T-cell (primary cell): ENCODE results near the gene PLCB1. TPM values are rescaled to one million over a fixed set of nuclear protein-coding genes. Genes with fewer than 3 reads are reported as not detected.

Experiments
- ATAC-seq, 4 experiments: fragments of 200-7000 bp in 3 of 4; fragments of 150-1000 bp in 1 of 4; cut with Tn5 transposase; replicated peaks in 1 of 4; 1 replicate in 3 of 4; 2 replicates in 1 of 4; pipeline ENCODE4 v1.10.0; 2021; ENCODE audit warnings: moderate library complexity in 3 of 4, mild to moderate bottlenecking in 2 of 4, moderate number of reproducible peaks in 1 of 4
- CTCF ChIA-PET, 2 donors: fragments of 300-600 bp; sonication (Branson Sonifier 250); formaldehyde crosslinking; loops; one replicate each; lab custom pipeline; 2022; ENCODE audit warnings: antibody characterized with exemption in 2 of 2; lab: Charles Lee
- POLR2A ChIA-PET, 2 donors: fragments of 300-600 bp; sonication (Branson Sonifier 250); formaldehyde crosslinking; loops; one replicate each; lab custom pipeline; 2022; ENCODE audit warnings: antibody characterized with exemption in 2 of 2; lab: Charles Lee
- DNase-seq, 35 experiments: peaks; one replicate each; pipeline versions ENCODE4 v3.0.0 to v3.0.0-alpha.2; 2013 to 2023
- H3K27ac ChIP-seq: one replicate; pipeline ENCODE4 v1.5.1; 2013; ENCODE audit warnings: low read length
- H3K27me3 ChIP-seq, 2 experiments: replicated peaks in 1 of 2; 1 replicate in 1 of 2; 2 replicates in 1 of 2; pipeline versions ENCODE4 v1.6.1 to v1.7.0; 2013; ENCODE audit warnings: low read length in 1 of 2, mixed read lengths in 1 of 2; ENCODE audit not compliant: control insufficient read depth in 2 of 2, insufficient read depth in 2 of 2; ENCODE audit errors: extremely low read depth in 1 of 2
- H3K36me3 ChIP-seq, 2 donors: 1 replicate in 1 of 2; 2 replicates in 1 of 2; pipeline versions ENCODE4 v1.6.1 to v1.7.0; 2013; ENCODE audit warnings: low read length in 1 of 2; ENCODE audit not compliant: control insufficient read depth in 2 of 2, insufficient read depth in 1 of 2; ENCODE audit errors: extremely low read depth in 1 of 2
- H3K4me1 ChIP-seq, 2 experiments: 1 replicate in 1 of 2; 2 replicates in 1 of 2; pipeline versions ENCODE4 v1.6.1 to v1.7.0; 2013; ENCODE audit warnings: low read length in 2 of 2, mixed read lengths in 1 of 2; ENCODE audit not compliant: insufficient read depth in 2 of 2, control insufficient read depth in 1 of 2; ENCODE audit errors: extremely low read depth in 1 of 2
- H3K4me3 ChIP-seq, 2 donors: 1 replicate in 1 of 2; 2 replicates in 1 of 2; pipeline versions ENCODE4 v1.5.1 to v1.7.0; 2013; ENCODE audit warnings: mild to moderate bottlenecking in 2 of 2, low read length in 1 of 2, moderate library complexity in 1 of 2; ENCODE audit not compliant: control insufficient read depth in 1 of 2; ENCODE audit errors: extremely low read depth in 1 of 2
- H3K9me3 ChIP-seq: 2 replicates; pipeline ENCODE4 v1.7.0; 2013
- H3K27ac Mint-ChIP-seq, 2 donors: one replicate each; pipeline ENCODE4 v1.8.0; 2020 to 2021; ENCODE audit warnings: mild to moderate bottlenecking in 2 of 2, mixed read lengths in 2 of 2
- H3K27me3 Mint-ChIP-seq, 2 donors: one replicate each; pipeline ENCODE4 v1.8.0; 2021 to 2022; ENCODE audit warnings: mixed read lengths in 2 of 2
- H3K36me3 Mint-ChIP-seq: one replicate; pipeline ENCODE4 v1.8.0; 2021; ENCODE audit warnings: mixed read lengths
- H3K4me1 Mint-ChIP-seq, 3 donors: one replicate each; pipeline ENCODE4 v1.8.0; 2020 to 2022; ENCODE audit warnings: mixed read lengths in 3 of 3, mild to moderate bottlenecking in 1 of 3
- H3K4me3 Mint-ChIP-seq, 3 donors: one replicate each; pipeline ENCODE4 v1.8.0; 2020 to 2022; ENCODE audit warnings: mild to moderate bottlenecking in 3 of 3, mixed read lengths in 3 of 3, moderate library complexity in 3 of 3
- H3K9me3 Mint-ChIP-seq, 3 donors: one replicate each; pipeline ENCODE4 v1.8.0; 2020 to 2022; ENCODE audit warnings: mixed read lengths in 3 of 3
- WGBS: methylation state at CpG from one replicate; pipeline ENCODE4 v1.1.5; 2013; ENCODE audit warnings: missing lambda C conversion rate; ENCODE audit not compliant: insufficient coverage; 5-methylcytosine and 5-hydroxymethylcytosine counted together
- total RNA-seq, 35 experiments: library from RNA in 6 of 35; stranded (reverse) in 6 of 35; fragments of 120-200 nt in 1 of 35; gene quantifications; one replicate each; pipeline versions ENCODE4 v1.2.1 to v1.2.4 and lab custom pipeline; 2013 to 2026

Gene PLCB1
- total RNA-seq, 5 donors from 2014 or later (not counting 1 experiment from before 2014, with no cell fraction given), result 3.3 to 15.1 (median 7.4) TPM

GRCh38 chr20:8395956-8396355 is 263.9 kb downstream of the PLCB1 start:
- DNase-seq (no peak), ATAC-seq (no peak)
- ChIA-PET CTCF (no interaction called here), POLR2A (no interaction called here)
- Histone ChIP-seq H3K36me3 (no peaks in the 10 kb centered on the region), H3K4me1 (peaks cover 0 to 6% of the 10 kb centered on the region in 2 experiments), H3K4me3 (no peak overlapping the region), H3K27ac (no peak overlapping the region), H3K27me3 (no peaks in the 10 kb centered on the region), H3K9me3 (no peaks in the 10 kb centered on the region)
- Mint-ChIP-seq H3K36me3 (no peaks in the 10 kb centered on the region), H3K4me1 (peaks cover 4 to 8% (median 5%) of the 10 kb centered on the region in 3 donors), H3K27me3 (no peaks in the 10 kb centered on the region), H3K9me3 (no peaks in the 10 kb centered on the region), H3K4me3 (no peak overlapping the region), H3K27ac (no peak overlapping the region)
- no CpG with 5 or more reads among the region's 2 CpGs for WGBS

DNA sequence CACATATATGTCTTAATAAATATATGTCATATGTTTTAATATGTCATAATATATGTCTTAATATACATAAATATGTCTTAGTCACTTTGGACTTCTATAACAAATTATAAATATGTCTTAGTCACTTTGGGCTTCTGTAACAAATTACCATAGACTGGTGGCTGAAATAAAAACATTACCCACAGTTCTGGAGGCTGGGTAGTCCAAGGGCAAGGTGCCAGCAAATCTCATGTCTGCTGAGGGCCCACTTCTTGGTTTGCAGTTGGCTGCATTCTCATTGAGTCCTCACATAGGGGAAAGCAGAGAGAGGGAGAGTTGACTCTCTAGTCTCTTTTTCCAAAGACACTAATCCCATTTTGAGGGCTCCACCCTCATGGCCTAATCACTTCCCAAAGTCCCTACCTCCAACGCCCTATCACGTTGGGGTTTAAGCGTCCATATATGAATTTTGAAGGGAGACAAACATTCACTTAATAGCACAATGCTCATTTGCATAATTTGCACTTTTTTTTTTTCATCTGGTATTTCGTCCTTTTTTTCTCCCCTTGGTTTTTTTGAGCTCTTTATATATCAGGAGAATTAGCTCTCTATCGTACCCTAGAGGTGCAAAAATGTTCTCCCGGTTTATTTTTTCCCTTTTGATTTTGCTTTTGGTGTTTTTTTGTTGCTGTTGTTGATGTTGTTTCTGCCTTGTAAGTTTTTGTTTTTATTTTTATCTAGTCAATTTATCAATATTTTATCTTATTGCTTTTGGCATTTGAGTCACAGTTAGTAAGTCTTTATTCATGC is 266.4 kb downstream of the PLCB1 start:
- POLR2A ChIA-PET, result no interaction called here
- Mint-ChIP-seq H3K27ac (no peak overlapping the region), H3K27me3 (no peaks in the 10 kb centered on the region), H3K9me3 (no peaks in the 10 kb centered on the region), H3K4me1 (peaks cover 4 to 8% (median 5%) of the 10 kb centered on the region in 3 donors), H3K4me3 (no peak overlapping the region), H3K36me3 (no peaks in the 10 kb centered on the region)
- Histone ChIP-seq H3K27ac (no peak overlapping the region), H3K4me3 (no peak overlapping the region), H3K36me3 (no peaks in the 10 kb centered on the region), H3K4me1 (peaks cover 0 to 6% of the 10 kb centered on the region in 2 experiments), H3K27me3 (no peaks in the 10 kb centered on the region), H3K9me3 (no peaks in the 10 kb centered on the region)
- CTCF ChIA-PET, result interaction anchor here in 1 of 2 donors (0.6 kb wide), 1 partner anchor 344 kb away, joined by 3 read pairs; no protein-coding TSS in a partner anchor
- ATAC-seq (no peak), DNase-seq (no peak)
- WGBS, result no CpG with 5 or more reads among the region's 6 CpGs

DNA sequence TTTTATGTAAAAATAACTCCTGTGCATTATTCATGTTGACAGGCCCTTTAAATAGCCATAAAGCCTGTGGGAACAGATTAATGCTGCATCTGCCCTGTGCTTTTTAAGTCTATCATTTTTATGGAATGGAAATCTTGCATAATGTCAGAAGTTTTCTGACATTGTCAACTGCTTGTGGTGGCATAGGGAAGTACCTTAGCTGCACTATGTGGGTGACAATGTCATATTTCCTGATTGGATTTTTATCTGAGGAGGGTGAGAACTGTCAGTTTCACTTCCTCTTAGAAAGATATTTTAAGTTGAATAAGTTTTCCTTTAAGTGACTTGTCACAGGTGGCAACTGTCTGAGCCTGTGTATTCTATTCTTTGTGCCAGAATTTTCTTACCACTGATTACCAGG is 267.9 kb downstream of the PLCB1 start:
- H3K4me1 Mint-ChIP-seq, result peaks cover 4 to 8% (median 5%) of the 10 kb centered on the region in 3 donors
- H3K36me3 Mint-ChIP-seq, result no peaks in the 10 kb centered on the region
- CTCF ChIA-PET, result interaction anchor here in 1 of 2 donors (0.5 kb wide), 1 partner anchor 12 kb away, joined by 3 read pairs; no protein-coding TSS in a partner anchor
- DNase-seq (peak in 2 of 35 experiments; percentile 10 to 39), ATAC-seq (peak in 1 of 4 experiments; percentile 58)
- H3K4me3 Mint-ChIP-seq, result no peak overlapping the region
- H3K27me3 Mint-ChIP-seq, result peaks cover 0 to 3% of the 10 kb centered on the region in 2 donors
- Histone ChIP-seq H3K36me3 (no peaks in the 10 kb centered on the region), H3K4me3 (no peak overlapping the region), H3K27me3 (no peaks in the 10 kb centered on the region), H3K4me1 (peaks cover 0 to 6% of the 10 kb centered on the region in 2 experiments), H3K9me3 (no peaks in the 10 kb centered on the region), H3K27ac (no peak overlapping the region)
- POLR2A ChIA-PET, result no interaction called here
- no peaks in the 10 kb centered on the region for H3K9me3 Mint-ChIP-seq
- no peak overlapping the region for H3K27ac Mint-ChIP-seq

DNA sequence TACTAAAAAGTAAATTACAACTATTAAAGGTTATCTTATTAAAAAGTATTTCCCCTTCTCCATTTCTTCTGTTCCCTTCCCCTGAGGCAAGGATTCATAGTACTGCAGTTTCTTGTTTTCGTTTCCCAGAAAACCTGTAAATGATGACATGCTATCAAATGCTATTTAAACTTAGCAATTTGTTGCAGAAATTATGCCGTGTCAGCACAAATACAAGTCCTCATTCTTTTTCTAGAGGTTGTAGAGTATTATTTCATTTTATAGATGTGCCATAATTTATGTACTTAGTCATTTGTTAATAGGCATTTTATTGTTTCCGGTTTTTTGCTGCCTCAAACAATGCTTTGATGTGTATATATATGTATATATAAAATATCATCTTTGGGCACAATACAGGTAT is 268.4 kb downstream of the PLCB1 start:
- Histone ChIP-seq H3K9me3 (no peaks in the 10 kb centered on the region), H3K27me3 (no peaks in the 10 kb centered on the region), H3K36me3 (no peaks in the 10 kb centered on the region), H3K27ac (no peak overlapping the region), H3K4me3 (no peak overlapping the region), H3K4me1 (peaks cover 0 to 6% of the 10 kb centered on the region in 2 experiments)
- H3K36me3 Mint-ChIP-seq, result no peaks in the 10 kb centered on the region
- POLR2A ChIA-PET, result no interaction called here
- no CpG with 5 or more reads among the region's 3 CpGs for WGBS
- H3K9me3 Mint-ChIP-seq, result no peaks in the 10 kb centered on the region
- peaks cover 4 to 8% (median 5%) of the 10 kb centered on the region in 3 donors for H3K4me1 Mint-ChIP-seq
- CTCF ChIA-PET, result interaction anchor here (1.2 to 1.9 kb wide), 2 partner anchors 12 to 51 kb away, joined by 3 to 10 read pairs; no protein-coding TSS in a partner anchor
- no peak overlapping the region for H3K4me3 Mint-ChIP-seq
- ATAC-seq (no peak), DNase-seq (no peak)
- H3K27ac Mint-ChIP-seq, result no peak overlapping the region
- H3K27me3 Mint-ChIP-seq, result peaks cover 0 to 3% of the 10 kb centered on the region in 2 donors

- DNase-seq, result no peak
- no peaks in the 10 kb centered on the region for H3K36me3 Mint-ChIP-seq
- H3K9me3 ChIP-seq, result no peaks in the 10 kb centered on the region
- no peak overlapping the region for H3K27ac Mint-ChIP-seq
- POLR2A ChIA-PET, result interaction anchor here in 1 of 2 donors (0.5 kb wide), 1 partner anchor 263 kb away, joined by 13 read pairs; no protein-coding TSS in a partner anchor
- no peaks in the 10 kb centered on the region for H3K9me3 Mint-ChIP-seq
- H3K27me3 ChIP-seq, result no peaks in the 10 kb centered on the region
- peaks cover 0 to 3% of the 10 kb centered on the region in 2 donors for H3K27me3 Mint-ChIP-seq
- no peak overlapping the region for H3K4me3 Mint-ChIP-seq
- H3K4me3 ChIP-seq, result no peak overlapping the region
- H3K4me1 Mint-ChIP-seq, result peaks cover 4 to 8% (median 5%) of the 10 kb centered on the region in 3 donors
- no peak for ATAC-seq
- no peak overlapping the region for H3K27ac ChIP-seq
- CTCF ChIA-PET, result interaction anchor here (0.6 to 1.9 kb wide), 4 partner anchors 13 to 95 kb away, joined by 3 to 10 read pairs (median 4); no protein-coding TSS in a partner anchor
- peaks cover 0 to 6% of the 10 kb centered on the region in 2 experiments for H3K4me1 ChIP-seq
- H3K36me3 ChIP-seq, result no peaks in the 10 kb centered on the region
These were observed 269.5 kb downstream of the PLCB1 start for GRCh38 chr20:8401556-8401955.

DNA sequence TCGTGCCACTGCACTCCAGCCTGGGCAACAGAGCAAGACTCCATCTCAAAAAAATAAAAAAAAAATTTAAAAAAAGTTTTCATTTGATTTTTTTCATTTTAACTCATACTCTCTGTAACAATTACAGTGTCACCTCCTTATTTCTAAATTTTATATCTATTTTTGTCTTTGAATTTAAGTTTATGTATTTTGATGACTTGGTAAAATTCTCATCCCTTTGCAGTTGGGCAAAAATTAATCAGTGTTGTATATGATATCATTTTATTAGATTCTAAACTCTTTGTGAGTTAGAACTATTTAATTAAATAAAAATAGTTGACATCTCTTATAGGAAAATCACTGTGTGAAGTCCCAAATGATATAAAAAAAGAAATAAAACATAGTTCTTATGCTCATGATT is 270.7 kb downstream of the PLCB1 start:
- DNase-seq, result no peak
- WGBS, result no CpG with 5 or more reads among the region's 1 CpG
- no peaks in the 10 kb centered on the region for H3K36me3 Mint-ChIP-seq
- no peak for ATAC-seq
- no peak overlapping the region for H3K27ac Mint-ChIP-seq
- no peak overlapping the region for H3K4me3 ChIP-seq
- H3K27me3 ChIP-seq, result no peaks in the 10 kb centered on the region
- POLR2A ChIA-PET, result no interaction called here
- no peaks in the 10 kb centered on the region for H3K36me3 ChIP-seq
- H3K4me3 Mint-ChIP-seq, result no peak overlapping the region
- no peaks in the 10 kb centered on the region for H3K9me3 ChIP-seq
- peaks cover 4 to 8% (median 5%) of the 10 kb centered on the region in 3 donors for H3K4me1 Mint-ChIP-seq
- H3K27ac ChIP-seq, result no peak overlapping the region
- peaks cover 0 to 6% of the 10 kb centered on the region in 2 experiments for H3K4me1 ChIP-seq
- no peaks in the 10 kb centered on the region for H3K9me3 Mint-ChIP-seq
- CTCF ChIA-PET, result no interaction called here
- peaks cover 0 to 3% of the 10 kb centered on the region in 2 donors for H3K27me3 Mint-ChIP-seq
